ENCODE measurements around the gene ADCY9.
A peak's percentile ranks its signal among the peaks of the same experiment; 100 is the strongest.

Gene ADCY9

GRCh38 chr16:4142268-4142667 is 26.0 kb upstream of the ADCY9 start:
- peak; percentile 21 to 30 (median 26) for DNase-seq
- Histone ChIP-seq H3K9me3 (ENCODE audit: control insufficient read depth, low read length) (no peaks in the 10 kb centered on the region), H3K27me3 (replicated peaks; ENCODE audit: control insufficient read depth, insufficient read depth, low read length, poor library complexity, severe bottlenecking) (no peaks in the 10 kb centered on the region), H3K4me3 (ENCODE audit: insufficient read depth, low read depth, low read length, poor library complexity, severe bottlenecking) (no peak overlapping the region), H3K27ac (ENCODE audit: insufficient read depth, low read length, poor library complexity, severe bottlenecking) (peak overlapping the region; percentile 20), H3K4me1 (ENCODE audit: control insufficient read depth, insufficient read depth, low read length, poor library complexity, severe bottlenecking) (no peaks in the 10 kb centered on the region), H3K36me3 (ENCODE audit: control insufficient read depth, insufficient read depth, low read length) (no peaks in the 10 kb centered on the region)

- no peak for DNase-seq
- Histone ChIP-seq H3K27ac (ENCODE audit: insufficient read depth, low read length, poor library complexity, severe bottlenecking) (no peak overlapping the region), H3K4me1 (ENCODE audit: control insufficient read depth, insufficient read depth, low read length, poor library complexity, severe bottlenecking) (no peaks in the 10 kb centered on the region), H3K4me3 (ENCODE audit: insufficient read depth, low read depth, low read length, poor library complexity, severe bottlenecking) (no peak overlapping the region), H3K27me3 (replicated peaks; ENCODE audit: control insufficient read depth, insufficient read depth, low read length, poor library complexity, severe bottlenecking) (no peaks in the 10 kb centered on the region), H3K36me3 (ENCODE audit: control insufficient read depth, insufficient read depth, low read length) (no peaks in the 10 kb centered on the region), H3K9me3 (ENCODE audit: control insufficient read depth, low read length) (no peaks in the 10 kb centered on the region)
Observed at GRCh38 chr16:4141604-4142003, 25.4 kb upstream of the ADCY9 start.

DNA sequence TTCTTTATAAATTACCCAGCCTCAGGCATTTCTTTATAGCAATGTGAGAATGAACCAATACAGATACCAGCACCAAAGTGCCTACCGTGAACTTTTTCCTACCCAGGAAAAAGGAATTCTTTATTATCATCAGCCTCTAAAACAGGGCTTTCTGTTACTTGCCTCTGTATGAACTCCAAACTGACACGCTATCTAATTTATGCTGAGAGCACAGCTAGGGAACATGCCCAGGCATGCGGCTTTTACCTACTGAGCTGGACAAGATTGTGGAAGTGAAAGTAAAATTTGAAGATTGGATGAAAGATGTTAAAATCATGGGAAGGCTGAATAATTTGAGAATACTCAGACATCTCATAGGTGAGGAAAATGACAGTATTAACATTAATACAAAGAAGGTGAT is 24.4 kb upstream of the ADCY9 start:
- Histone ChIP-seq H3K4me3 (ENCODE audit: insufficient read depth, low read depth, low read length, poor library complexity, severe bottlenecking) (no peak overlapping the region), H3K36me3 (ENCODE audit: control insufficient read depth, insufficient read depth, low read length) (no peaks in the 10 kb centered on the region), H3K4me1 (ENCODE audit: control insufficient read depth, insufficient read depth, low read length, poor library complexity, severe bottlenecking) (no peaks in the 10 kb centered on the region), H3K27me3 (replicated peaks; ENCODE audit: control insufficient read depth, insufficient read depth, low read length, poor library complexity, severe bottlenecking) (no peaks in the 10 kb centered on the region), H3K27ac (ENCODE audit: insufficient read depth, low read length, poor library complexity, severe bottlenecking) (no peak overlapping the region), H3K9me3 (ENCODE audit: control insufficient read depth, low read length) (no peaks in the 10 kb centered on the region)
- DNase-seq: no peak

DNA sequence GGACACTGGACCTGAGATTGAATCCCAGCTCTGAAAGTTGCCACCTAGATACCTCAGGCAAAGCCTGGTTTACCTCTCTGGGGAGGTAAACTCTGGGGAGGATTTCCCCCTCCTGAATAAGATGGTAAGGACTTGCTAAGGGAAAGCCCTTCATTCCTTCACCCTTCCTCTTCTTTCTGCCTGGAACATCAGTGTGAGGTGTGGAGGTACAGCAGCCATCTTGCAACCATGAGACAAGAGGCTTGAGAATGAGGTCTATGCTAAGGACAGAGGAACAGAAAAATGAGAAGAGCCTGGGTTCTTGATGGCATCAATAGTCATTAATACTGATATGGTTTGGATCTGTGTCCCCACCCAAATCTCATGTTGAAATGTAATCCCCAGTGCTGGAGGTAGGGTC is 23.7 kb upstream of the ADCY9 start:
- Histone ChIP-seq H3K27me3 (replicated peaks; ENCODE audit: control insufficient read depth, insufficient read depth, low read length, poor library complexity, severe bottlenecking) (no peaks in the 10 kb centered on the region), H3K27ac (ENCODE audit: insufficient read depth, low read length, poor library complexity, severe bottlenecking) (no peak overlapping the region), H3K36me3 (ENCODE audit: control insufficient read depth, insufficient read depth, low read length) (no peaks in the 10 kb centered on the region), H3K4me3 (ENCODE audit: insufficient read depth, low read depth, low read length, poor library complexity, severe bottlenecking) (no peak overlapping the region), H3K9me3 (ENCODE audit: control insufficient read depth, low read length) (no peaks in the 10 kb centered on the region), H3K4me1 (ENCODE audit: control insufficient read depth, insufficient read depth, low read length, poor library complexity, severe bottlenecking) (no peaks in the 10 kb centered on the region)
- no peak for DNase-seq

GRCh38 chr16:4138713-4139112 is 22.5 kb upstream of the ADCY9 start:
- no peak overlapping the region for H3K27ac ChIP-seq (ENCODE audit: insufficient read depth, low read length, poor library complexity, severe bottlenecking)
- DNase-seq: no peak
- H3K36me3 ChIP-seq (ENCODE audit: control insufficient read depth, insufficient read depth, low read length): no peaks in the 10 kb centered on the region

GRCh38 chr16:4137438-4137837 is 21.2 kb upstream of the ADCY9 start:
- Histone ChIP-seq H3K9me3 (ENCODE audit: control insufficient read depth, low read length) (no peaks in the 10 kb centered on the region), H3K27ac (ENCODE audit: insufficient read depth, low read length, poor library complexity, severe bottlenecking) (no peak overlapping the region), H3K4me1 (ENCODE audit: control insufficient read depth, insufficient read depth, low read length, poor library complexity, severe bottlenecking) (no peaks in the 10 kb centered on the region), H3K27me3 (replicated peaks; ENCODE audit: control insufficient read depth, insufficient read depth, low read length, poor library complexity, severe bottlenecking) (no peaks in the 10 kb centered on the region), H3K36me3 (ENCODE audit: control insufficient read depth, insufficient read depth, low read length) (no peaks in the 10 kb centered on the region), H3K4me3 (ENCODE audit: insufficient read depth, low read depth, low read length, poor library complexity, severe bottlenecking) (no peak overlapping the region)
- DNase-seq: no peak

More at GRCh38 chr16:4138713-4139112, 22.5 kb upstream of the ADCY9 start:
- Histone ChIP-seq H3K4me3 (ENCODE audit: insufficient read depth, low read depth, low read length, poor library complexity, severe bottlenecking) (no peak overlapping the region), H3K27me3 (replicated peaks; ENCODE audit: control insufficient read depth, insufficient read depth, low read length, poor library complexity, severe bottlenecking) (no peaks in the 10 kb centered on the region), H3K4me1 (ENCODE audit: control insufficient read depth, insufficient read depth, low read length, poor library complexity, severe bottlenecking) (no peaks in the 10 kb centered on the region), H3K9me3 (ENCODE audit: control insufficient read depth, low read length) (no peaks in the 10 kb centered on the region)

GRCh38 chr16:4136229-4136813 is 20.1 kb upstream of the ADCY9 start:
- no peak for DNase-seq
- no peak overlapping the region for H3K4me3 ChIP-seq (ENCODE audit: insufficient read depth, low read depth, low read length, poor library complexity, severe bottlenecking)
- no peaks in the 10 kb centered on the region for H3K27me3 ChIP-seq (replicated peaks; ENCODE audit: control insufficient read depth, insufficient read depth, low read length, poor library complexity, severe bottlenecking)
- no peak overlapping the region for H3K27ac ChIP-seq (ENCODE audit: insufficient read depth, low read length, poor library complexity, severe bottlenecking)
- no peaks in the 10 kb centered on the region for H3K9me3 ChIP-seq (ENCODE audit: control insufficient read depth, low read length)
- no peaks in the 10 kb centered on the region for H3K36me3 ChIP-seq (ENCODE audit: control insufficient read depth, insufficient read depth, low read length)
- no peaks in the 10 kb centered on the region for H3K4me1 ChIP-seq (ENCODE audit: control insufficient read depth, insufficient read depth, low read length, poor library complexity, severe bottlenecking)

DNA sequence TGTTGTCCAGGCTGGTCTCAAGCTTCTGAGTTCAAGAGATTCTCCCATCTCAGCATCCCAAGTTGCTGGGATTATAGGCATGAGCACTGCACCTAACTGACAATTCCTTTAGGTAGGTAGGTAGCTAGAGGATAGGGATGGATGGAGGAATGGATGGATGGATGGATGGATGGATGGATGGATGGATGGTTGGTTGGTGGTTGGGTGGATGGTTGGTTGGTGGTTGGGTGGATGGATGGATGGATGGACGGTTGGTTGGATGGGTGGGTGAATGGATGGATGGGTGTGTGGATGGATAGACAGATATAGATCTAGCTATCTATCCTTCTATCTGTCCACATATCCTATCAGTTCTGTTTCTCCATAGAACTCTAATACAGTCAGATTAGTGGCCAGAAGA is 19.3 kb upstream of the ADCY9 start:
- Histone ChIP-seq H3K27me3 (replicated peaks; ENCODE audit: control insufficient read depth, insufficient read depth, low read length, poor library complexity, severe bottlenecking) (no peaks in the 10 kb centered on the region), H3K4me3 (ENCODE audit: insufficient read depth, low read depth, low read length, poor library complexity, severe bottlenecking) (no peak overlapping the region), H3K4me1 (ENCODE audit: control insufficient read depth, insufficient read depth, low read length, poor library complexity, severe bottlenecking) (no peaks in the 10 kb centered on the region), H3K9me3 (ENCODE audit: control insufficient read depth, low read length) (no peaks in the 10 kb centered on the region), H3K36me3 (ENCODE audit: control insufficient read depth, insufficient read depth, low read length) (no peaks in the 10 kb centered on the region), H3K27ac (ENCODE audit: insufficient read depth, low read length, poor library complexity, severe bottlenecking) (no peak overlapping the region)
- no peak for DNase-seq

- H3K9me3 ChIP-seq (ENCODE audit: control insufficient read depth, low read length): no peaks in the 10 kb centered on the region
- no peak for DNase-seq
Observed at GRCh38 chr16:4133897-4134372, 17.7 kb upstream of the ADCY9 start.

DNA sequence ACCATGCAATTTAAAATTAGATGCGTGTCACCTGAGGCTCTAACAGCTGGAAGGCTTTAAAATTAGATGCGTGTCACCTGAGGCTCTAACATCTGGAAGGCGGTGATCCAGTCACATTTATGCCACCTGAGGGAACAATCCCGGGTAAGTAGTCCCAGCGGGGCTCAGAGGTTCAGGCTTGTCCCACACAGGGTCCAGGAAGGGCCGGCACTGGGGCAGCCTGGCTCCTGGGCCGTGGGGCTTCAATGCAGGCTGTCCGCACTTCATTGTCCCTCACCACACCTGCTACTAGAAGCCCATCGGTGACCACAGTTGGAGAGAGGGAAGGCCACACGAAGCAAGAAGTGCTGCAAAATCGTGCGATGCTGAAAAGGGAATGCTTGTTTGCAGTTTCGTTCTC is 15.4 kb upstream of the ADCY9 start:
- H3K36me3 ChIP-seq (ENCODE audit: control insufficient read depth, insufficient read depth, low read length): no peaks in the 10 kb centered on the region
- H3K27ac ChIP-seq (ENCODE audit: insufficient read depth, low read length, poor library complexity, severe bottlenecking): no peak overlapping the region
- no peaks in the 10 kb centered on the region for H3K9me3 ChIP-seq (ENCODE audit: control insufficient read depth, low read length)
- H3K4me3 ChIP-seq (ENCODE audit: insufficient read depth, low read depth, low read length, poor library complexity, severe bottlenecking): no peak overlapping the region
- DNase-seq: no peak
- H3K4me1 ChIP-seq (ENCODE audit: control insufficient read depth, insufficient read depth, low read length, poor library complexity, severe bottlenecking): no peaks in the 10 kb centered on the region
- no peaks in the 10 kb centered on the region for H3K27me3 ChIP-seq (replicated peaks; ENCODE audit: control insufficient read depth, insufficient read depth, low read length, poor library complexity, severe bottlenecking)

More at GRCh38 chr16:4133897-4134372, 17.7 kb upstream of the ADCY9 start:
- Histone ChIP-seq H3K27me3 (replicated peaks; ENCODE audit: control insufficient read depth, insufficient read depth, low read length, poor library complexity, severe bottlenecking) (no peaks in the 10 kb centered on the region), H3K4me3 (ENCODE audit: insufficient read depth, low read depth, low read length, poor library complexity, severe bottlenecking) (no peak overlapping the region), H3K27ac (ENCODE audit: insufficient read depth, low read length, poor library complexity, severe bottlenecking) (no peak overlapping the region), H3K4me1 (ENCODE audit: control insufficient read depth, insufficient read depth, low read length, poor library complexity, severe bottlenecking) (no peaks in the 10 kb centered on the region), H3K36me3 (ENCODE audit: control insufficient read depth, insufficient read depth, low read length) (no peaks in the 10 kb centered on the region)
